ENCODE measurements around the gene NELL1.
"Not testable (repeated sequence)": the region's sequence is repeated elsewhere in the genome, so short reads cannot be mapped to it uniquely, and the experiment has no call there.

The NELL1 gene

GRCh38 chr11:21132146-21132720 is 462.8 kb downstream of the NELL1 start:
- DNase-seq (ENCODE audit: insufficient read length, low spot score) (no peak), FAIRE-seq (no peak)
- TF ChIP-seq POLR2A (IDR thresholded peaks at IDR 0.05; ENCODE audit: low read depth, low read length), result no peak

DNA sequence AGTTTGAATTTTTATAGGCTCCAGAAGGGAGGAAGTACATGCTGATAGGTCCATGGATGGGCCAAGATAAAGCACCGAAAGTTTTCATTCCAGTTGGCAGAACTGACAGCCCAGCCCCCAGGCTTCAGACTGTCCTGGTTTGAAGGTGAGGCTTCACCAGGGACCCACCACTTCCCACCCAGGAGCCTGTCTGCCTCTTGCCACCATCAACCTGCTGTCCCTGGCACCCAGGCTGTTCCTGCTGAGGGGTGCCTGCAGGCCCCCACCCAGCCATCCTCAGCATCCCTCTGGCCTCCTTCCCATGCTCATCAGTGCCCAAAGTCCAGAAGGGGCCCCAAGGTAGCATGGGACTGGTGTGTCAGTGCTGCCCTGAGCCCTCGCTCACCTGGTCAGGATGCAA is 463.9 kb downstream of the NELL1 start:
- TF ChIP-seq POLR2A (IDR thresholded peaks at IDR 0.05; ENCODE audit: low read depth, low read length), result no peak
- DNase-seq (ENCODE audit: insufficient read length, low spot score) (no peak), FAIRE-seq (no peak)

GRCh38 chr11:21133722-21134121 is 464.3 kb downstream of the NELL1 start:
- TF ChIP-seq POLR2A (IDR thresholded peaks at IDR 0.05; ENCODE audit: low read depth, low read length), result no peak
- FAIRE-seq (no peak), DNase-seq (ENCODE audit: insufficient read length, low spot score) (no peak)

- FAIRE-seq, result no peak
- no peak for TF ChIP-seq POLR2A (IDR thresholded peaks at IDR 0.05; ENCODE audit: low read depth, low read length)
- no peak for DNase-seq (ENCODE audit: insufficient read length, low spot score)
Observed at GRCh38 chr11:21137803-21138202, 468.4 kb downstream of the NELL1 start.

DNA sequence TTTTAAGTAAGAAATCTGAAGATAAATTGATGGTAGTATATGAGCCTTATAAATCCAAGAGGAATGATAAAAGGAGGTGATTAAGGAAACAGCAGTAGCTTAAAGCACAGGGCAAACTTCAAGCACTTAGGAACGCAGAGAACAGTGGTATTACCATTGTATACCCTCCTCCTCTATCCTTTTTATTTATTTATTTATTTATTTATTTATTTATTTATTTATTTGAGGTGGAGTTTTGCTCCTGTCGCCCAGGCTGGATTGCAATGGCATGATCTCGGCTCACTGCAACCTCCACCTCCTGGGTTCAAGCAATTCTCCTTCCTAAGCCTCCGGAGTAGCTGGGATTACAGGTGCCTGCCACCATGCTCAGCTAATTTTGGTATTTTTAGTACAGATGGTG is 472.2 kb downstream of the NELL1 start:
- not testable (repeated sequence) for DNase-seq (ENCODE audit: insufficient read length, low spot score); FAIRE-seq

GRCh38 chr11:21142007-21142406 is 472.6 kb downstream of the NELL1 start:
- TF ChIP-seq POLR2A (IDR thresholded peaks at IDR 0.05; ENCODE audit: low read depth, low read length), result no peak
- no peak for FAIRE-seq
- no peak for DNase-seq (ENCODE audit: insufficient read length, low spot score)

DNA sequence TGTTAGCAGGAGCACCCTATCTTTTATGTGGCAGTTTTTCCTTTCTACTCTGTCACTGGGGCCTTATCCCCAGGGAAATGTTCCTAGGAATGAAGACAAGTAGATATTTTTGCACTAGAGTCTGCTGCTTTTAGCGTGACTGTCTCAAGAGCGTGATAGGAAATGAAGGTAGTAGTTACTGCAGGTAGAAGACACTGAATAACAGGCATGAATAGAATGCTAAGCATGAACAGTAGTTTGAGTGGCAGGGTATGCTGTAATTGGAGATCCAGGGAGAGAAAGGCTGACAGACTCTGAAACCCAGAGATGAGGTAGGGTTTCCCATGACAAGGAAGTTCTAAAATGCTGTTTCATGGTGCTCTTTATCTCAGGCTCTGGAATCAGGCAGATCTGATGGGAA is 475.1 kb downstream of the NELL1 start:
- FAIRE-seq (no peak), DNase-seq (ENCODE audit: insufficient read length, low spot score) (no peak)
- no peak for TF ChIP-seq POLR2A (IDR thresholded peaks at IDR 0.05; ENCODE audit: low read depth, low read length)

DNA sequence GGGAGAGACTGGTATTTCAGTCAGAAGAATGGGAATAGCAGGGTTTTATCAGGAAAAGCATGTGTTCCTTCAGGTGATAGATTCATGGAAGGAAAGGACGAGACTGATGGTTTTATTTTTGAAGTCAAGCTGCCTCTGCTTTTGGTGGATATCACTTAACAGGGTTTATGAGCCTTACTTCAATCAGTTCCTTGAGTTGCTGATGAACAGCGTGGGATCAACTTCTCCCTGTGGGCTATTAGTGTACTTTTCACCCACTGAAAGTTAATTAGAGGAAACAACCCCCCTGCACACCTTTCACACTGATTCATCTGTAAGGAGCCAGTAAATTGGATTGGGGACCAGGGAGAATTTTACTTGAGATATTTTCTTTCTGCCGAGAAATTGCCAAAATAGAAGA is 479.0 kb downstream of the NELL1 start:
- FAIRE-seq, result no peak
- TF ChIP-seq POLR2A (IDR thresholded peaks at IDR 0.05; ENCODE audit: low read depth, low read length), result no peak
- DNase-seq (ENCODE audit: insufficient read length, low spot score), result no peak

GRCh38 chr11:21160140-21160539 is 490.8 kb downstream of the NELL1 start:
- TF ChIP-seq POLR2A (IDR thresholded peaks at IDR 0.05; ENCODE audit: low read depth, low read length), result no peak
- FAIRE-seq (no peak), DNase-seq (ENCODE audit: insufficient read length, low spot score) (no peak)

DNA sequence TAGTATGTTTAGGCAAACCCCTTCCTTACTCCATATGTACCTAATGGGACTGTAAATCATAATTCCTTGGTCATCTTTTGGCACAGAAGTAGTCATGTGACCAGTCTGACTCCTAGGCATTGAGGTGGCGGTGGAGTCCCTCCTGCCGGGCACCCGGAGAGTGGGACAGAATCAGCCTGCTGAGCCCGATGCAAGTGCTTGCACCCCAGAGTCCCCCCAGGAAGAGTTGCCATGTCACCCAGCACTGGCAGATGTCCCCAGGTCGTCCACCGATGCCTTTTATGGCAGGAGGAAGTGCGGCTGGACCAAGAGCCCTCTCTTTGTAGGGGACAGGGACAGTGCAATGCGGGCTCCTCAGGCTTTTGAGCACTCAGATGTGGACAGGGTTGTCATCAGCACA is 500.3 kb downstream of the NELL1 start:
- no peak for TF ChIP-seq POLR2A (IDR thresholded peaks at IDR 0.05; ENCODE audit: low read depth, low read length)
- DNase-seq (ENCODE audit: insufficient read length, low spot score), result no peak
- FAIRE-seq, result no peak

GRCh38 chr11:21173476-21173875 is 504.1 kb downstream of the NELL1 start:
- FAIRE-seq, result no peak
- no peak for DNase-seq (ENCODE audit: insufficient read length, low spot score)
- TF ChIP-seq POLR2A (IDR thresholded peaks at IDR 0.05; ENCODE audit: low read depth, low read length), result no peak

DNA sequence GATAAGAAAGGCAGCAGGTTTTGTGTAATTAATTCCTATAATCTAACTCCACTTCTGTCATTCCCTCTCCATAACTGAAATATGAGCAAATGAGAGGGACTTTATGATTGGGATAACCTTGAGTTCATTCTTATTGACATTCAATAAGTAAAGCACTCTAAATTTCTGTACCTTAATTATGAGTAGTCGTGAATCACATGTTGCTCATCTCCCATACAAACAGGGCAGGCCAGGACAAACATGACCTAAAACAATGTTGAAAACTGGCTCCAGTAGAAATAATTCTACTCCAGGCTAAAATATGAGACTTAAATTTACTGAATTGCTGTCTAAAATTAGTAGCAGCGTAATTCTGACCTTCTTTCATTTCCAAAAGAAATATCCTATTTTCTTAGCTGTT is 505.4 kb downstream of the NELL1 start:
- DNase-seq (ENCODE audit: insufficient read length, low spot score) (no peak), FAIRE-seq (no peak)
- TF ChIP-seq POLR2A (IDR thresholded peaks at IDR 0.05; ENCODE audit: low read depth, low read length), result no peak

GRCh38 chr11:21177379-21177778 is 508.0 kb downstream of the NELL1 start:
- DNase-seq (ENCODE audit: insufficient read length, low spot score) (no peak), FAIRE-seq (no peak)

GRCh38 chr11:21179770-21180169 is 510.4 kb downstream of the NELL1 start:
- TF ChIP-seq POLR2A (IDR thresholded peaks at IDR 0.05; ENCODE audit: low read depth, low read length), result no peak
- FAIRE-seq, result no peak
- no peak for DNase-seq (ENCODE audit: insufficient read length, low spot score)

More at GRCh38 chr11:21177379-21177778, 508.0 kb downstream of the NELL1 start:
- TF ChIP-seq POLR2A (IDR thresholded peaks at IDR 0.05; ENCODE audit: low read depth, low read length), result no peak

DNA sequence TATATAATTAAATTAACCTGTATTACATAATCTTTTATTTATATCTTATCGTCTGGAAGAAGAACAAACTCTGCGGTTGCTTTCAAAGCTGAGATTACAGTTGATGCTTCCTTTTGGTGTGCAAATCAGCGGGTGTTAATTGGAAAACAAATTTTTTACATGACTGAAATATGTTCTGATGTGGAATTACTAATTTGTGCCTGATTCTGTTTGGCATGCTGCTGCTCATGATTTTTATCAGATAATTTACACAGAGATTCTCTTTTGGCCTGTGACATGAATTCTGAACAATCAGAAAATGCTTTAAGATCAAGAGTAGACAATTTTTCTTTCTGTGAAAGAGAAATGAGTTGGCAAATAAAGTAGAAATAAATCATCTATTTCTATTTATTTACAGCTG is 510.8 kb downstream of the NELL1 start:
- DNase-seq (ENCODE audit: insufficient read length, low spot score) (no peak), FAIRE-seq (no peak)
- no peak for TF ChIP-seq POLR2A (IDR thresholded peaks at IDR 0.05; ENCODE audit: low read depth, low read length)

- FAIRE-seq, result no peak
- TF ChIP-seq POLR2A (IDR thresholded peaks at IDR 0.05; ENCODE audit: low read depth, low read length), result no peak
- DNase-seq (ENCODE audit: insufficient read length, low spot score), result no peak
Observed at GRCh38 chr11:21185959-21186358, 516.6 kb downstream of the NELL1 start.

Measured in H54 (cell line).